HFFc6 (cell line): Measurements from ENCODE around the gene PSMA1. TPM values are rescaled to one million over a fixed set of nuclear protein-coding genes. Genes with fewer than 3 reads are reported as not detected.

ENCODE experiments used
- DNase-seq: peaks from one replicate; pipeline ENCODE4 v3.0.0-alpha.2; 2018
- H3K27ac Mint-ChIP-seq: 2 replicates; pipeline ENCODE4 v1.8.0; 2020; ENCODE audit warnings: mild to moderate bottlenecking, mixed read lengths
- H3K27me3 Mint-ChIP-seq: 2 replicates; pipeline ENCODE4 v1.8.0; 2021; ENCODE audit warnings: mild to moderate bottlenecking, moderate library complexity, mixed read lengths; ENCODE audit not compliant: insufficient read depth
- H3K36me3 Mint-ChIP-seq: 2 replicates; pipeline ENCODE4 v1.8.0; 2021; ENCODE audit warnings: low read depth, mixed read lengths
- H3K4me1 Mint-ChIP-seq: 2 replicates; pipeline ENCODE4 v1.8.0; 2020; ENCODE audit warnings: low read depth, mixed read lengths
- H3K4me3 Mint-ChIP-seq: 2 replicates; pipeline ENCODE4 v1.8.0; 2020; ENCODE audit warnings: mild to moderate bottlenecking, moderate library complexity, mixed read lengths
- H3K9me3 Mint-ChIP-seq: 2 replicates; pipeline ENCODE4 v1.8.0; 2020; ENCODE audit warnings: mild to moderate bottlenecking, mixed read lengths
- total RNA-seq, 6 experiments: library from RNA; stranded (reverse); fragmentation: NEBNext Ultra II Directional; extraction: Animal tissue kit (Norgen Biotek cat#: 25700); gene quantifications; 2 replicates in 1 of 6; 3 replicates in 5 of 6; pipeline ENCODE4 v1.2.3, GENCODE V29; 2021
- TF ChIP-seq, protein P1 (sequence below): fragments of 200-600 bp; sonication (generic); IDR thresholded peaks from 2 replicates; pipeline ENCODE4 v1.5.0; 2021; ENCODE audit warnings: antibody characterized with exemption, mild to moderate bottlenecking

PSMA1 gene
- total RNA-seq, 6 experiments from 2014 or later = 158 to 193 (median 173) TPM

DNA sequence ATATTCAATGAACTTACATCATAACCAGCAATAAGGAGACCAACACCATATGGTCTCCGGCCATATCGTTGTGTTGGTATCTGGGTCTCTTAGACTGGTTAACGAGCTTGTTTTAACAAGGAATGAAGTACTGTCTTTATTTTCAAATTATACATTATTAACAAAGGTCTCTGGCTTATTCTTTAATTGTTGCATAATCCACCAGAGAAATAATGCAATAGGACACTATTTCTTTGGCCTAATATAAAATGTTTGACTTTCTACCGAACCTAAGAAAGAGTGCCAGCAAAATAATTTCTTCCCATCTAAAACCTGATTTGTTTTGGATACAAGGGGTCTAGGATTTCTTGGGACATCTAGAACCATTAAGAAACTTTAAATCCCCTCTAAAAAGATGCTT lies 6.4 kb downstream of the PSMA1 start:
- Mint-ChIP-seq H3K4me1 (peaks cover 8% of the 10 kb centered on the region), H3K27me3 (no peaks in the 10 kb centered on the region), H3K36me3 (peaks cover 50% of the 10 kb centered on the region), H3K9me3 (no peaks in the 10 kb centered on the region), H3K27ac (no peak overlapping the region), H3K4me3 (no peak overlapping the region)
- TF ChIP-seq, protein P1, sequence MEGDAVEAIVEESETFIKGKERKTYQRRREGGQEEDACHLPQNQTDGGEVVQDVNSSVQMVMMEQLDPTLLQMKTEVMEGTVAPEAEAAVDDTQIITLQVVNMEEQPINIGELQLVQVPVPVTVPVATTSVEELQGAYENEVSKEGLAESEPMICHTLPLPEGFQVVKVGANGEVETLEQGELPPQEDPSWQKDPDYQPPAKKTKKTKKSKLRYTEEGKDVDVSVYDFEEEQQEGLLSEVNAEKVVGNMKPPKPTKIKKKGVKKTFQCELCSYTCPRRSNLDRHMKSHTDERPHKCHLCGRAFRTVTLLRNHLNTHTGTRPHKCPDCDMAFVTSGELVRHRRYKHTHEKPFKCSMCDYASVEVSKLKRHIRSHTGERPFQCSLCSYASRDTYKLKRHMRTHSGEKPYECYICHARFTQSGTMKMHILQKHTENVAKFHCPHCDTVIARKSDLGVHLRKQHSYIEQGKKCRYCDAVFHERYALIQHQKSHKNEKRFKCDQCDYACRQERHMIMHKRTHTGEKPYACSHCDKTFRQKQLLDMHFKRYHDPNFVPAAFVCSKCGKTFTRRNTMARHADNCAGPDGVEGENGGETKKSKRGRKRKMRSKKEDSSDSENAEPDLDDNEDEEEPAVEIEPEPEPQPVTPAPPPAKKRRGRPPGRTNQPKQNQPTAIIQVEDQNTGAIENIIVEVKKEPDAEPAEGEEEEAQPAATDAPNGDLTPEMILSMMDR = no peak
- DNase-seq = no peak

DNA sequence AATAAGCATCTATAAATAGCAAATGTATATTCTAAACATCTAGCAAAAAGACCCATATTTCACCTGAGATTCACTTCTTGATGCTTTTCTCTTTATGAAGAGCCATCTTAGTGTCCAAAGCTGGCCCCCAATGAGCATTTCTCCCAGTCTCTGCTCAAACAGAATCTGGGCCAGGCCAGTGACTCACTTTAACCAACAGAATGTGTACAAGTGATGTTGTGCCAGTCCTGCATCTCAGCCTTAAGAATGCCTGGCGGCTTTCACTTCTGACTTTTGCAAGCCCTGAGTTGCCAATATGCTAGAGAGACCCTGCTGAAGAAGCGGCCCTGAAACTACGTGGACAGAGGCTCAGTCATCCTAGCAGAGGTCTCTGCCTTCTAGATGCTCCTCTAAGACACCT lies 13.7 kb downstream of the PSMA1 start:
- Mint-ChIP-seq H3K27ac (peak overlapping the region; percentile 2; the same call in 1 of the 2 replicates), H3K27me3 (no peaks in the 10 kb centered on the region; the same call in 1 of the 2 replicates), H3K9me3 (no peaks in the 10 kb centered on the region), H3K36me3 (peaks cover 33% of the 10 kb centered on the region), H3K4me1 (peaks cover 5% of the 10 kb centered on the region), H3K4me3 (no peak overlapping the region)
- DNase-seq = peak; percentile 10
- TF ChIP-seq, protein P1 = no peak

DNA sequence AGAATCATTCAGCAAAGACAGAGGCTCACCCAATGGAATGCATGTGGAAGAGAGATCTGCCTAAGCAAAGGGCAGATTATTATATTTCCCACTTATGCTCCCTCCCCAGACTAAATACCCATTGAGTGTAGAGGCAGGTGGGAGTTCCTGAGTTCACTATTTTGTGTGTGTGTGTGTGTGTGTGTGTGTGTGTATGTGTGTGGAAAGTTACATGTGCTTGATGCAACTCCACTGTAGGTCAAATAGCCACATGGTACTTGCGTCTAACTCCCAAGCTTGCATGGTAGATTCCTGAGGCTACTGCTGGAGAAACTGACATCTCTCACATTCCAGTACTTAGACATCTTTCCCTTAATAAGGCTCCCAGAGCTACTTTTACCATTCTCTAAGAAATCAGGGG lies 17.2 kb downstream of the PSMA1 start:
- Mint-ChIP-seq H3K27ac (no peak overlapping the region), H3K4me1 (peaks cover 30% of the 10 kb centered on the region), H3K36me3 (peaks cover 31% of the 10 kb centered on the region), H3K9me3 (no peaks in the 10 kb centered on the region), H3K27me3 (peaks cover 2% of the 10 kb centered on the region; the same call in 1 of the 2 replicates), H3K4me3 (no peak overlapping the region)
- DNase-seq = no peak
- TF ChIP-seq, protein P1 = no peak

DNA sequence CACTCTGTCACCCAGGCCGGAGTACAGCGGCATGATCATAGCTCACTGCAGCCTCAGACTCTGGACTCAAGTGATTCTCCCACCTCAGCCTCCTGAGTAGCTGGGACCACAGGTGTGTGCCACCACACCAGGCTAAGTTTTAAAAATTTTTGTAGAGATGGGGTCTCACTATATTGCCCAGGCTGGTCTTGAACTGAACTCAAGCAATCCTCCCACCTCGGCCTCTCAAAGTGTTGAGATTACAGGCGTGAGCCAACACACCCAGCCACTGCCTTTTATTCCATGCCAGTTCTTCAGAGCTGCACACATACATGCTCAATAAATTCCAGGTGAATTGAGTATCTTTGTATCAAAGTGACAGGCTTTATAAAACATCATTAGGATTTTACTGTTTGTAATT lies 18.1 kb downstream of the PSMA1 start:
- Mint-ChIP-seq H3K4me3 (no peak overlapping the region), H3K9me3 (no peaks in the 10 kb centered on the region), H3K27ac (no peak overlapping the region), H3K27me3 (peaks cover 2% of the 10 kb centered on the region; the same call in 1 of the 2 replicates), H3K36me3 (peaks cover 37% of the 10 kb centered on the region), H3K4me1 (peaks cover 40% of the 10 kb centered on the region)
- TF ChIP-seq, protein P1 = no peak
- DNase-seq = no peak

DNA sequence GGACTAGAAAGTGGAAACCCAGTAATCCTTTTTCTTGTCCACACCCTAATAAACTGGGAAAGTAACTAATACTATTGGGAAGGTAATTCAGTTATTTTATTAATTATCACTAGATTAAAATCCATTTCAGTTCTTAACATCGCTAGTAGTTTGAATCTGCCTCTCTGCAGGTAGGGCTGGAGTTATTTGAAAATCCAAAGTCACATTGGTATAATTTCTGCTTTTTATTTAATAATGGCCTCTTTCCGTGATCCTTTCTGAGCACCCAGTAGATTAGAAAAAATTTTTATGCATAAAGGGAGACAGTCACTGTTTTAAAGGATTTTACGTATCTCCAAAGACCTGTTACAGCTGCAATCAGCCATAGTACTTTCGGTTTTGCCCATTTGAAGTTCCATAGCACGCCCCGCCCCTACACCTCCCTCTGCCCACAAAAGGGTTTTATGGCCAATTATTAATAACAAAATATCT lies 20.0 kb downstream of the PSMA1 start:
- H3K4me1 Mint-ChIP-seq = peaks cover 49% of the 10 kb centered on the region
- peak; percentile 52 for DNase-seq
- H3K27me3 Mint-ChIP-seq = peaks cover 2% of the 10 kb centered on the region
- H3K4me3 Mint-ChIP-seq = peak overlapping the region; percentile 97
- TF ChIP-seq, protein P1 = no peak
- H3K9me3 Mint-ChIP-seq = no peaks in the 10 kb centered on the region
- H3K27ac Mint-ChIP-seq = peak overlapping the region; percentile 95
- peaks cover 37% of the 10 kb centered on the region for H3K36me3 Mint-ChIP-seq
